ENCODE measurements around the gene SULT1A2. TPM values are rescaled to one million over a fixed set of nuclear protein-coding genes. Genes with fewer than 3 reads are reported as not detected.

The SULT1A2 gene
- total and polyA plus RNA-seq, 2 of the 13 experiments (the other 11 are each of a cell fraction or from before 2014, with no cell fraction given) = 33.0 to 34.2 TPM

DNA sequence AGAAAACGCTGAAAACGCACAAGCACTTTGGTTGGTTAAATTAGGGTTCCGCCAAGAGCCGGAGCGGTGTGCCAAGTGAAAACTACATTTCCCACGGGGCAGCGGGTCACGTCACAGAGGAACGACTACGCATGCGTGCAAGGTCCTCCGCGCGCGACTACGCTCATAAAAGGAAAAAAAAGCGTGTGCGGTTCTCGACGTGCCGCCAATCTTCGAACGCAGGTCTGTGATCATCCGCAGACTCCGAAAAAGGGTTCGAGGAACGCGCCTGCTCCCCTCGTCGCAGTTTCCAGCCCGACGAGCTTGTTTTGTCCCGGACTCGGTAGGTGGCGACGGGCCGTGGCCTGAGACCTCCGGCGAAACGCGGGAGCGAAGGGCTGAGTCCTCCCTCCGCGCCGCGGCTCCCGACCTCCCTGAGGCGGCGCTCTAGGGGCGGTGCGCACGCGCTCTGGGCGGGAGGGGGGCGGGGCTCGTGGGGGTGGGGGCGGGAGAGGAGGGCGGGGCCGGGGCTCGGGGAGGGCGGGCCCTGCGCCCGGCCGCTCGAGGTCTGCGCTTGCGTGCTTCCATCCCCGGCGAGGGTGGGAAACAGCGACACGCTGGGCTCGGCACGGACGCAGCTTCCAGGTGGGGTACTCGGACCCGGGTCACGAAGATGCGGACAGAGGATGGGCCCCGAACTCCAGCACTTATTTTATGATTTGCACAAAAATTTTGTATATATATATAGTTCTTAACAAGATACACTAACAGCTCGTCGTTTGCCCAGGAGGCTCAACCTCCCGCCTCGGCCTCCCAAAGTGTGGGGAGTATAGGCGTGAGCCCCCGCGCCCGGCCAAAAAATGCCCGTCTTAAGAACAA is 42.8 kb downstream of the SULT1A2 start, which contains the start of gene SGF29 (continued):
- TF ChIP-seq, protein P1, sequence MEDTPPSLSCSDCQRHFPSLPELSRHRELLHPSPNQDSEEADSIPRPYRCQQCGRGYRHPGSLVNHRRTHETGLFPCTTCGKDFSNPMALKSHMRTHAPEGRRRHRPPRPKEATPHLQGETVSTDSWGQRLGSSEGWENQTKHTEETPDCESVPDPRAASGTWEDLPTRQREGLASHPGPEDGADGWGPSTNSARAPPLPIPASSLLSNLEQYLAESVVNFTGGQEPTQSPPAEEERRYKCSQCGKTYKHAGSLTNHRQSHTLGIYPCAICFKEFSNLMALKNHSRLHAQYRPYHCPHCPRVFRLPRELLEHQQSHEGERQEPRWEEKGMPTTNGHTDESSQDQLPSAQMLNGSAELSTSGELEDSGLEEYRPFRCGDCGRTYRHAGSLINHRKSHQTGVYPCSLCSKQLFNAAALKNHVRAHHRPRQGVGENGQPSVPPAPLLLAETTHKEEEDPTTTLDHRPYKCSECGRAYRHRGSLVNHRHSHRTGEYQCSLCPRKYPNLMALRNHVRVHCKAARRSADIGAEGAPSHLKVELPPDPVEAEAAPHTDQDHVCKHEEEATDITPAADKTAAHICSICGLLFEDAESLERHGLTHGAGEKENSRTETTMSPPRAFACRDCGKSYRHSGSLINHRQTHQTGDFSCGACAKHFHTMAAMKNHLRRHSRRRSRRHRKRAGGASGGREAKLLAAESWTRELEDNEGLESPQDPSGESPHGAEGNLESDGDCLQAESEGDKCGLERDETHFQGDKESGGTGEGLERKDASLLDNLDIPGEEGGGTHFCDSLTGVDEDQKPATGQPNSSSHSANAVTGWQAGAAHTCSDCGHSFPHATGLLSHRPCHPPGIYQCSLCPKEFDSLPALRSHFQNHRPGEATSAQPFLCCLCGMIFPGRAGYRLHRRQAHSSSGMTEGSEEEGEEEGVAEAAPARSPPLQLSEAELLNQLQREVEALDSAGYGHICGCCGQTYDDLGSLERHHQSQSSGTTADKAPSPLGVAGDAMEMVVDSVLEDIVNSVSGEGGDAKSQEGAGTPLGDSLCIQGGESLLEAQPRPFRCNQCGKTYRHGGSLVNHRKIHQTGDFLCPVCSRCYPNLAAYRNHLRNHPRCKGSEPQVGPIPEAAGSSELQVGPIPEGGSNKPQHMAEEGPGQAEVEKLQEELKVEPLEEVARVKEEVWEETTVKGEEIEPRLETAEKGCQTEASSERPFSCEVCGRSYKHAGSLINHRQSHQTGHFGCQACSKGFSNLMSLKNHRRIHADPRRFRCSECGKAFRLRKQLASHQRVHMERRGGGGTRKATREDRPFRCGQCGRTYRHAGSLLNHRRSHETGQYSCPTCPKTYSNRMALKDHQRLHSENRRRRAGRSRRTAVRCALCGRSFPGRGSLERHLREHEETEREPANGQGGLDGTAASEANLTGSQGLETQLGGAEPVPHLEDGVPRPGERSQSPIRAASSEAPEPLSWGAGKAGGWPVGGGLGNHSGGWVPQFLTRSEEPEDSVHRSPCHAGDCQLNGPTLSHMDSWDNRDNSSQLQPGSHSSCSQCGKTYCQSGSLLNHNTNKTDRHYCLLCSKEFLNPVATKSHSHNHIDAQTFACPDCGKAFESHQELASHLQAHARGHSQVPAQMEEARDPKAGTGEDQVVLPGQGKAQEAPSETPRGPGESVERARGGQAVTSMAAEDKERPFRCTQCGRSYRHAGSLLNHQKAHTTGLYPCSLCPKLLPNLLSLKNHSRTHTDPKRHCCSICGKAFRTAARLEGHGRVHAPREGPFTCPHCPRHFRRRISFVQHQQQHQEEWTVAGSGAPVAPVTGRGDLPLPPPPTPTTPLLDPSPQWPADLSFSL (CRISPR knock-in tag; IDR thresholded peaks at IDR 0.05) = no peak
- TF ChIP-seq ATF7-NPFF (CRISPR knock-in tag; IDR thresholded peaks at IDR 0.05; ENCODE audit: low read depth) (peak; percentile 97), MAFK (conservative IDR thresholded peaks at IDR 0.05 in 1 of 2, IDR thresholded peaks at IDR 0.05 in 1 of 2; ENCODE audit: low read length in 2 of 2) (no peak), SIN3A (IDR thresholded peaks at IDR 0.05; ENCODE audit: borderline replicate concordance, low read depth, low read length) (peak; percentile 36; the same call in 1 of the 2 replicates), TBX3 (IDR thresholded peaks at IDR 0.05; ENCODE audit: borderline replicate concordance) (no peak), ZNF260 (CRISPR knock-in tag; IDR thresholded peaks at IDR 0.05; ENCODE audit: borderline replicate concordance, low read depth) (no peak), ZNF570 (CRISPR knock-in tag; IDR thresholded peaks at IDR 0.05; ENCODE audit: borderline replicate concordance) (0 out of 2 replicates have a peak, but pooled peaks have one; percentile 71), KMT2B (CRISPR knock-in tag; IDR thresholded peaks at IDR 0.05) (peak; percentile 91; the same call in 1 of the 2 replicates), ZNF224 (CRISPR knock-in tag; IDR thresholded peaks at IDR 0.05) (no peak), NR2C2 (CRISPR knock-in tag; IDR thresholded peaks at IDR 0.05; ENCODE audit: borderline replicate concordance) (peak; percentile 80), TBL1XR1 (IDR thresholded peaks at IDR 0.05; ENCODE audit: borderline replicate concordance, low read length, partially characterized antibody) (peak; percentile 25), ZNF230 (CRISPR knock-in tag; IDR thresholded peaks at IDR 0.05) (peak; percentile 85)
- TF ChIP-seq, protein P2, sequence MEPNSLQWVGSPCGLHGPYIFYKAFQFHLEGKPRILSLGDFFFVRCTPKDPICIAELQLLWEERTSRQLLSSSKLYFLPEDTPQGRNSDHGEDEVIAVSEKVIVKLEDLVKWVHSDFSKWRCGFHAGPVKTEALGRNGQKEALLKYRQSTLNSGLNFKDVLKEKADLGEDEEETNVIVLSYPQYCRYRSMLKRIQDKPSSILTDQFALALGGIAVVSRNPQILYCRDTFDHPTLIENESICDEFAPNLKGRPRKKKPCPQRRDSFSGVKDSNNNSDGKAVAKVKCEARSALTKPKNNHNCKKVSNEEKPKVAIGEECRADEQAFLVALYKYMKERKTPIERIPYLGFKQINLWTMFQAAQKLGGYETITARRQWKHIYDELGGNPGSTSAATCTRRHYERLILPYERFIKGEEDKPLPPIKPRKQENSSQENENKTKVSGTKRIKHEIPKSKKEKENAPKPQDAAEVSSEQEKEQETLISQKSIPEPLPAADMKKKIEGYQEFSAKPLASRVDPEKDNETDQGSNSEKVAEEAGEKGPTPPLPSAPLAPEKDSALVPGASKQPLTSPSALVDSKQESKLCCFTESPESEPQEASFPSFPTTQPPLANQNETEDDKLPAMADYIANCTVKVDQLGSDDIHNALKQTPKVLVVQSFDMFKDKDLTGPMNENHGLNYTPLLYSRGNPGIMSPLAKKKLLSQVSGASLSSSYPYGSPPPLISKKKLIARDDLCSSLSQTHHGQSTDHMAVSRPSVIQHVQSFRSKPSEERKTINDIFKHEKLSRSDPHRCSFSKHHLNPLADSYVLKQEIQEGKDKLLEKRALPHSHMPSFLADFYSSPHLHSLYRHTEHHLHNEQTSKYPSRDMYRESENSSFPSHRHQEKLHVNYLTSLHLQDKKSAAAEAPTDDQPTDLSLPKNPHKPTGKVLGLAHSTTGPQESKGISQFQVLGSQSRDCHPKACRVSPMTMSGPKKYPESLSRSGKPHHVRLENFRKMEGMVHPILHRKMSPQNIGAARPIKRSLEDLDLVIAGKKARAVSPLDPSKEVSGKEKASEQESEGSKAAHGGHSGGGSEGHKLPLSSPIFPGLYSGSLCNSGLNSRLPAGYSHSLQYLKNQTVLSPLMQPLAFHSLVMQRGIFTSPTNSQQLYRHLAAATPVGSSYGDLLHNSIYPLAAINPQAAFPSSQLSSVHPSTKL (CRISPR knock-in tag; IDR thresholded peaks at IDR 0.05) = peak; percentile 85
- TF ChIP-seq, protein P3, sequence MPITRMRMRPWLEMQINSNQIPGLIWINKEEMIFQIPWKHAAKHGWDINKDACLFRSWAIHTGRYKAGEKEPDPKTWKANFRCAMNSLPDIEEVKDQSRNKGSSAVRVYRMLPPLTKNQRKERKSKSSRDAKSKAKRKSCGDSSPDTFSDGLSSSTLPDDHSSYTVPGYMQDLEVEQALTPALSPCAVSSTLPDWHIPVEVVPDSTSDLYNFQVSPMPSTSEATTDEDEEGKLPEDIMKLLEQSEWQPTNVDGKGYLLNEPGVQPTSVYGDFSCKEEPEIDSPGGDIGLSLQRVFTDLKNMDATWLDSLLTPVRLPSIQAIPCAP (CRISPR knock-in tag; IDR thresholded peaks at IDR 0.05; ENCODE audit: low read depth) = peak; percentile 37; the same call in 1 of the 2 replicates
- TF ChIP-seq, protein P4, sequence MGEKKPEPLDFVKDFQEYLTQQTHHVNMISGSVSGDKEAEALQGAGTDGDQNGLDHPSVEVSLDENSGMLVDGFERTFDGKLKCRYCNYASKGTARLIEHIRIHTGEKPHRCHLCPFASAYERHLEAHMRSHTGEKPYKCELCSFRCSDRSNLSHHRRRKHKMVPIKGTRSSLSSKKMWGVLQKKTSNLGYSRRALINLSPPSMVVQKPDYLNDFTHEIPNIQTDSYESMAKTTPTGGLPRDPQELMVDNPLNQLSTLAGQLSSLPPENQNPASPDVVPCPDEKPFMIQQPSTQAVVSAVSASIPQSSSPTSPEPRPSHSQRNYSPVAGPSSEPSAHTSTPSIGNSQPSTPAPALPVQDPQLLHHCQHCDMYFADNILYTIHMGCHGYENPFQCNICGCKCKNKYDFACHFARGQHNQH (CRISPR knock-in tag; IDR thresholded peaks at IDR 0.05) = peak; percentile 88
